GM12865 (cell line): ENCODE data around the gene HDAC7.

Source experiments
- DNase-seq: peaks from one replicate; pipeline ENCODE4 v3.0.0; 2010; ENCODE audit warnings: low read depth
- H3K4me3 ChIP-seq: 2 replicates; pipeline ENCODE4 v1.5.1; 2011; ENCODE audit warnings: mild to moderate bottlenecking, low read depth, low read length, control low read depth
- TF ChIP-seq, protein P1 (sequence below): IDR thresholded peaks from 2 replicates; pipeline ENCODE4 v1.5.1; 2011; ENCODE audit warnings: low read length, control low read depth, low read depth, inconsistent platforms; ENCODE audit not compliant: insufficient read depth; ENCODE audit errors: missing control alignments

Gene HDAC7

DNA sequence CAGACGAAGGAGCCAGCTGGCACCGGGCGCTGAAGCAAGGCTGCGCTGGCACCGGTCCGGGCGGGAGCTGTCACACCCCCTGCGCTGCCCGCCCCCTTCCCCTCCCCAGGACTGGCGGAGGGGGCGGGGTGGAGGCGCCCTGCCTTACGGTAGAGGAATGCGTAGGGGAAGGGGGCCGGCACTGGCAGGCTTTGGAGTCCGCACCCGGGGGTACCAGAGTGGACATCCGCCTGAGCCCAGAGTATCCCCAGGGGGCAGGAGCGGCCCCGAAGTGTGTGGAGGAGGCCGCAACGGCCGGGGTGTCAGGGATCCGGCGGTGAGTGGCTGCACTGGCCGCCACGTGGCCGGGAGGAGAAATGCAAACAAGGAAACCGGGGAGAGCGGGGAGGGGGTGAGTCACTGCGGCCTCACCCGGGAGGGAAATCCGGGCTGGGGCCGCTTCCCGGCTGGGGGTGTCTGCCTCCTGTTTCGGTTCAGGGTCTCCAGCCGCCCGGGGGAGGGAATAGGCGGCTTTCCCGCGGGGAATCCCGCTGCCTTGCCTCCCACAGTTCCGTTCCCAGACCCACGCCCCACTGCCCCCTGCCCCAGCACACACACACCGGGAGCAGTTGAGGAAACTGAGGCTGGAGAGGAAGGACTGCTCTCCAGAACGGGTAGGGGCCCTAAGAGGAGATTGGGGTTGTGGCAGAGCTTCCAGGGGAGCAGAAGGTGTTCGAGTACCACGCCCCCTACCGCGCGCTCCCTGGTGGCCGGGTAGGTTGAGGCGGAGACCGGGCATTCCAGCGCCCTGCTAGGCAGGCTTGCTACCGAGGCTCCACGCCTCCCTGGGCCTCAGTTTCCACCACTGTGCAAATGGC, 60.6 kb downstream of the HDAC7 start, which contains the start of gene RAPGEF3:
RAPGEF3 (minus strand) TSS at position 47 of the 857 bp plus-strand sequence. CDS start 324 bp downstream, outside the sequence.
- H3K4me3 ChIP-seq = peak within 1 kb of the TSS; percentile 69
- DNase-seq = peak; percentile 71
- TF ChIP-seq, protein P1, sequence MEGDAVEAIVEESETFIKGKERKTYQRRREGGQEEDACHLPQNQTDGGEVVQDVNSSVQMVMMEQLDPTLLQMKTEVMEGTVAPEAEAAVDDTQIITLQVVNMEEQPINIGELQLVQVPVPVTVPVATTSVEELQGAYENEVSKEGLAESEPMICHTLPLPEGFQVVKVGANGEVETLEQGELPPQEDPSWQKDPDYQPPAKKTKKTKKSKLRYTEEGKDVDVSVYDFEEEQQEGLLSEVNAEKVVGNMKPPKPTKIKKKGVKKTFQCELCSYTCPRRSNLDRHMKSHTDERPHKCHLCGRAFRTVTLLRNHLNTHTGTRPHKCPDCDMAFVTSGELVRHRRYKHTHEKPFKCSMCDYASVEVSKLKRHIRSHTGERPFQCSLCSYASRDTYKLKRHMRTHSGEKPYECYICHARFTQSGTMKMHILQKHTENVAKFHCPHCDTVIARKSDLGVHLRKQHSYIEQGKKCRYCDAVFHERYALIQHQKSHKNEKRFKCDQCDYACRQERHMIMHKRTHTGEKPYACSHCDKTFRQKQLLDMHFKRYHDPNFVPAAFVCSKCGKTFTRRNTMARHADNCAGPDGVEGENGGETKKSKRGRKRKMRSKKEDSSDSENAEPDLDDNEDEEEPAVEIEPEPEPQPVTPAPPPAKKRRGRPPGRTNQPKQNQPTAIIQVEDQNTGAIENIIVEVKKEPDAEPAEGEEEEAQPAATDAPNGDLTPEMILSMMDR = peak; percentile 56

DNA sequence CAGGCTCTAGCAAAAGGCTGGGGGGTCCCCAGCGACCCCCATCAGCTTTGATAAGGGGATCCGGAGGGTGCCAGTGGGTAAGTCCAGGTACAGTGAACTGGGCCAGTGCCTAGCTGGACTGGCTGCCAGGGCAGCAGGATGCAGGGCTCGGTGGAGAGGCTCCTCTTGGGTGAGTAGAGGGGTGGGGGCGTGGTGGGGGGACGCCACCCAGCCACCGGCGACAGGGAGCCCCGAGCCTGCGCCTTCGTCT, 61.2 kb downstream of the HDAC7 start:
- TF ChIP-seq, protein P1 = no peak
- no peak for DNase-seq
- peak overlapping the region; percentile 69 for H3K4me3 ChIP-seq

DNA sequence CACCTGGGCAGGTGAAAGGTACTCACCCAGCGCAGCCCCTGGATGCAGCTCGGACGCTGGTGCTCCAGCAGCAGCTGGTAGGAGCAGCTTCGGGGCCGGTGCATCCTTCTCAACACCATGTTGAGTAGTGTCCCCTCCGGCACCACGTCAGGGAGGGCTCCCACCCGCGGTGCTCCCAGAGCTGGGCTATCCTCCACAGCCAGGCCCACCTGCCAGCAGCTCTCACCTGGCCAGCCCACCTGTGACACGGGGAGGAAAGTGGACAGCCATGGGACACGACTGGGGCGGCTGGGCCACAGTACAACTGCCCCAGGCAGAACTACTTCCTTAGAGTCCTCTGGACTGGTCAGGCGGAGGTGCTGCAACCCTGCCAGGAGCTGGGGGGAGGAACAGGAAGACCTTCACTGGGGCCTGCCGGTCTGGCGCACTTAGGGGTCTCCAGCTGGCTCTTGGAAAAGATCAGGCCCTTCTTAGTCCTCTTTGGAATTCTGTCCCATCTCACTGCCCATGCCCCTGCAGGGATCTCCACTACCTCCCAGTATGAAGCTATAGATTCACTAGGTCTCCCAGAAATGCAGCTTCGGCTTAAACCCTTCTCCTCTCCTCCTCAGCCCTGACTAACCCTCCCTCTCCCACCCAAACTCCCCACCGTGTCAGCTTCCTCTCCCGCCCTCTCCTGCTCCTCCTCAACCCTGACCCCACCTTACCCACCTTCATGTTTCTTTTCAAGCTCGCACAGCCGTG, 61.7 kb downstream of the HDAC7 start:
- H3K4me3 ChIP-seq = no peak overlapping the region
- TF ChIP-seq, protein P1 = no peak
- no peak for DNase-seq

DNA sequence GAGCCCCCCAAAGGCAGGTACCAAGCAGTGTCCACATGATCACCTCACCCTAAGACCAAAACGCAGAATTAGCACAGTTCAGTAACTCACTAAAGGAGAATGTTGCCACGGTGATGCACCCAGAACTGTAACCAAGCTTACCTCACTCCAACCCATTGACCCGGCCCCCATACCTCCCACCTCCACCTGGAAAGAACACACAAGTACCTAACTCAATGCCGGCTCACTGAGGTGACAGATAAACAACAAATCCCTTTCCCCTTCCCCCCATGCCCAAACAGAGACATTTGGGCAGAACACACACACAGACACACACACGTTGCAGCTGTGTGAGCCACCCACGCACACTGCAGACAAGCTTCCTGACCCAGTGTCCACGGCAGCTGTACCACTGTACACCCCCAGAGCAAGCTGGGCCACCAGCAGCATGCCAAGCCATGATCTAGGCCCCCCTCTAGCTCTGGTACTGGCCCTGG, 62.3 kb downstream of the HDAC7 start:
- TF ChIP-seq, protein P1 = no peak
- no peak overlapping the region for H3K4me3 ChIP-seq
- DNase-seq = no peak

DNA sequence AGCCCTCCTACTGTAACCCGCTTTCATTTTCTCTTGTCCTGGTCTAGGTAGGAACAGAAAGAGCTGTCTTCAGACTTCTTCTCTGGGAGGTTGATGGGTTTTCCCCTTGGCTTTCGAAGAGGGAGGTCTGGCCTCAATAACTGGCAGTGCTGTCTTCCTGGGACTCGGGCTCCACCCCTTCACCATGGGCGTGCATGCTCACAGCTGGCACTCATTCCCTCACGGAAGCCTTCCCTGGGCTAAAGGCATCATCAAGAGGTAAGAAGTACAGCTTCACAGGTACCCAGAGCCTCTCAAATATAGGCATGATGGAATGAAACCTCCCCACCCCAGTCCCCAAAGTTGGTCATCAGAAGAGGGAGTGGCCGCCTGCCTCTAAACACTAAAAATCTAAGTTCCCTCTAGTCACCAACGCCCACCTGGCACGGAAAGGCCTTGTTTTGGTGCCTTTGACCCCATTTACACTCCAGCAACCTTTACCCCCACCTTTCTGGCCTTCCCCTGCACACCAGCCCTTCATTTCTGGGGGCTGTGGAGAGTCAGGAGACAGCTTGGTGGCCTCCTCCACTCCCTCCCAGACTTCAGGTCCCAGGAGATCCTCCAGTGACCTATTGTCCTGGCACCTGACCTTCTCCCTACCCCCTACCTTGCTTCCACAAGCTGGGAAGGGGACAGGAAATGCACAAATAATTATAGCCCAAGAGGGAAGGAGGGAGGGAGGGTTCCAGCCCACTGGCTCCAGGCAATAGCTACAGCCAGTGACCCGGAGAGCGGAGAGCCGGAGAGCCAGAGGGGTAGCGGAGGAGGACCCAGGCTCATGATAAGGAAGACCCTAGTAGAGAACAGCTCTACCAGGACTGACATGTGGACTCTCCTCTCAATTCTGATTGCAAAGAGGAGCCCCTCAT, 63.8 kb downstream of the HDAC7 start:
- peak; percentile 86 for DNase-seq
- TF ChIP-seq, protein P1 = no peak
- peak overlapping the region; percentile 58 for H3K4me3 ChIP-seq

DNA sequence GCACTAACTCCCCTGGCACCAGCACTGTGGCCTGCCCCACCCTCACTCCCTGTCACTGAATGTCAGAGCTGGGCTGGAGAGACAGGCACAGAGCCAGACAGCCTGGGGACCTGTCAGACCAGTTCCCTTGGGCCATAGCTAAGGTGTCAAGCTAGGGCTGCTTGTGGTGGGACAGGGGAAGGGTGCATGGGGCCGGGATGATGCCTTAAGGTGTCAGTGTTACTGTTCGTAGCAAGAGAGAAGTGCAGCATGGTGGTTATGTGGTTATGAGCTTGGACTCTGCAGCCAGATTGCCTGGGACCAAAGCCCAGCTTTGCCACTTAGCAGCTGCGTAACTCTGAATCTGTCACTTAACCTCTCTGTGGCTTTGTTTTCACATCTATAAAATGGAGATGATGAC, 64.8 kb downstream of the HDAC7 start:
- peak overlapping the region; percentile 58 for H3K4me3 ChIP-seq
- TF ChIP-seq, protein P1 = no peak
- DNase-seq = peak; percentile 66
